ENCODE measurements around the gene ZNF320. TPM values are rescaled to one million over a fixed set of nuclear protein-coding genes. Genes with fewer than 3 reads are reported as not detected.

Gene ZNF320
- total RNA-seq, 1 donor from 2014 or later, result 38.1 TPM

Other genes starting within 250 kb of the ZNF320 start
- gene ZNF611, start 162.6 kb downstream of the ZNF320 start, total RNA-seq, result 27.4 and 77.3 TPM in 2 replicates
- 10.2 and 10.8 TPM in 2 replicates for gene ZNF600, start 110.8 kb downstream of the ZNF320 start, total RNA-seq
- 36.5 and 57.1 TPM in 2 replicates for gene ZNF28, start 76.0 kb downstream of the ZNF320 start, total RNA-seq
- gene ZNF468, start 40.0 kb downstream of the ZNF320 start, total RNA-seq, result 56.8 and 61.2 TPM in 2 replicates
- 24.7 and 80.5 TPM in 2 replicates for gene ZNF888, start 25.8 kb upstream of the ZNF320 start, total RNA-seq
- gene ZNF816, start 65.2 kb upstream of the ZNF320 start, total RNA-seq, result 27.8 and 28.3 TPM in 2 replicates
- gene ERVV-1, start 116.3 kb upstream of the ZNF320 start, total RNA-seq, result 1.4 TPM in 1 of 2 replicates, not detected in the other
- 0.05 and 0.87 TPM in 2 replicates for gene ERVV-2, start 147.1 kb upstream of the ZNF320 start, total RNA-seq
- gene ZNF160, start 205.8 kb upstream of the ZNF320 start, total RNA-seq, result 23.4 and 61.3 TPM in 2 replicates
- gene ZNF415, start 235.3 kb upstream of the ZNF320 start, total RNA-seq, result 5.2 and 16.2 TPM in 2 replicates